ENCODE results near the gene PCSK5. TPM values are rescaled to one million over a fixed set of nuclear protein-coding genes. Genes with fewer than 3 reads are reported as not detected.

The PCSK5 gene
- total and polyA plus RNA-seq, 2 donors (not counting 1 experiment from before 2014, with no cell fraction given), result 0.09 TPM; not detected in 1

GRCh38 chr9:75918909-75919308 is 28.4 kb downstream of the PCSK5 start:
- POLR2A ChIA-PET, result no interaction called here
- Histone ChIP-seq H3K27ac (ENCODE audit: low read length in 2 of 2) (no peak overlapping the region), H3K4me1 (ENCODE audit: control insufficient read depth in 2 of 2, insufficient read depth in 2 of 2, low read length in 2 of 2) (no peaks in the 10 kb centered on the region), H4K20me1 (ENCODE audit: control insufficient read depth, insufficient read depth, low read length, poor library complexity, severe bottlenecking) (no peaks in the 10 kb centered on the region), H3K27me3 (replicated peaks in 1 of 4; ENCODE audit: control extremely low read depth in 1 of 4, control insufficient read depth in 3 of 4, insufficient read depth in 4 of 4, low read length in 3 of 4) (no peaks in the 10 kb centered on the region), H3K9me3 (ENCODE audit: control extremely low read depth in 1 of 3, control insufficient read depth in 2 of 3, insufficient read depth in 1 of 3, low read length in 2 of 3) (no peaks in the 10 kb centered on the region), H3K9ac (ENCODE audit: low read length) (no peak overlapping the region), H3K36me3 (replicated peaks in 1 of 2; ENCODE audit: control extremely low read depth in 1 of 2, control insufficient read depth in 1 of 2, extremely low read depth in 1 of 2, insufficient read depth in 2 of 2, low read length in 1 of 2) (no peaks in the 10 kb centered on the region), H3K4me2 (replicated peaks; ENCODE audit: low read depth, low read length, poor library complexity, severe bottlenecking) (no peak overlapping the region), H3K79me2 (ENCODE audit: control insufficient read depth, insufficient read depth, low read length) (no peaks in the 10 kb centered on the region), H3K4me3 (ENCODE audit: control extremely low read depth in 1 of 5, extremely low read depth in 1 of 5, insufficient read depth in 1 of 5, low read depth in 2 of 5, low read length in 4 of 5) (no peak overlapping the region), H2AFZ (ENCODE audit: insufficient read depth, low read depth, low read length, poor library complexity, severe bottlenecking) (no peak overlapping the region)
- TF ChIP-seq, protein P1, sequence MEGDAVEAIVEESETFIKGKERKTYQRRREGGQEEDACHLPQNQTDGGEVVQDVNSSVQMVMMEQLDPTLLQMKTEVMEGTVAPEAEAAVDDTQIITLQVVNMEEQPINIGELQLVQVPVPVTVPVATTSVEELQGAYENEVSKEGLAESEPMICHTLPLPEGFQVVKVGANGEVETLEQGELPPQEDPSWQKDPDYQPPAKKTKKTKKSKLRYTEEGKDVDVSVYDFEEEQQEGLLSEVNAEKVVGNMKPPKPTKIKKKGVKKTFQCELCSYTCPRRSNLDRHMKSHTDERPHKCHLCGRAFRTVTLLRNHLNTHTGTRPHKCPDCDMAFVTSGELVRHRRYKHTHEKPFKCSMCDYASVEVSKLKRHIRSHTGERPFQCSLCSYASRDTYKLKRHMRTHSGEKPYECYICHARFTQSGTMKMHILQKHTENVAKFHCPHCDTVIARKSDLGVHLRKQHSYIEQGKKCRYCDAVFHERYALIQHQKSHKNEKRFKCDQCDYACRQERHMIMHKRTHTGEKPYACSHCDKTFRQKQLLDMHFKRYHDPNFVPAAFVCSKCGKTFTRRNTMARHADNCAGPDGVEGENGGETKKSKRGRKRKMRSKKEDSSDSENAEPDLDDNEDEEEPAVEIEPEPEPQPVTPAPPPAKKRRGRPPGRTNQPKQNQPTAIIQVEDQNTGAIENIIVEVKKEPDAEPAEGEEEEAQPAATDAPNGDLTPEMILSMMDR (IDR thresholded peaks at IDR 0.05), result no peak
- TF ChIP-seq EZH2 (IDR thresholded peaks at IDR 0.05; ENCODE audit: borderline replicate concordance, insufficient read depth, low read depth, low read length, poor library complexity, severe bottlenecking), result no peak
- Mint-ChIP-seq H3K9me3 (ENCODE audit: insufficient read depth) (no peaks in the 10 kb centered on the region), H3K27ac (no peak overlapping the region), H3K4me3 (no peak overlapping the region), H3K27me3 (peaks cover 5% of the 10 kb centered on the region), H3K4me1 (no peaks in the 10 kb centered on the region)
- ATAC-seq (ENCODE audit: low read depth) (no peak), DNase-seq (no peak)
- WGBS (ENCODE audit: insufficient coverage), result no CpG with 5 or more reads among the region's 3 CpGs
- CTCF ChIA-PET, result no interaction called here
- intact Hi-C loops (cut with micrococcal nuclease), result no loop called here

- no peak overlapping the region for H3K27ac ChIP-seq (ENCODE audit: low read length in 2 of 2)
- H3K4me3 ChIP-seq (ENCODE audit: control extremely low read depth in 1 of 5, extremely low read depth in 1 of 5, insufficient read depth in 1 of 5, low read depth in 2 of 5, low read length in 4 of 5), result no peak overlapping the region
- H3K27me3 Mint-ChIP-seq, result no peaks in the 10 kb centered on the region
- H3K27me3 ChIP-seq (replicated peaks in 1 of 4; ENCODE audit: control extremely low read depth in 1 of 4, control insufficient read depth in 3 of 4, insufficient read depth in 4 of 4, low read length in 3 of 4), result no peaks in the 10 kb centered on the region
- intact Hi-C loops (cut with micrococcal nuclease), result no loop called here
- H3K4me1 Mint-ChIP-seq, result no peaks in the 10 kb centered on the region
- H3K79me2 ChIP-seq (ENCODE audit: control insufficient read depth, insufficient read depth, low read length), result no peaks in the 10 kb centered on the region
- H2AFZ ChIP-seq (ENCODE audit: insufficient read depth, low read depth, low read length, poor library complexity, severe bottlenecking), result no peak overlapping the region
- WGBS (ENCODE audit: insufficient coverage), result no CpG with 5 or more reads among the region's 5 CpGs
- no peak for DNase-seq
- H3K36me3 ChIP-seq (replicated peaks in 1 of 2; ENCODE audit: control extremely low read depth in 1 of 2, control insufficient read depth in 1 of 2, extremely low read depth in 1 of 2, insufficient read depth in 2 of 2, low read length in 1 of 2), result no peaks in the 10 kb centered on the region
- H3K9me3 ChIP-seq (ENCODE audit: control extremely low read depth in 1 of 3, control insufficient read depth in 2 of 3, insufficient read depth in 1 of 3, low read length in 2 of 3), result no peaks in the 10 kb centered on the region
- H3K9me3 Mint-ChIP-seq (ENCODE audit: insufficient read depth), result no peaks in the 10 kb centered on the region
- H4K20me1 ChIP-seq (ENCODE audit: control insufficient read depth, insufficient read depth, low read length, poor library complexity, severe bottlenecking), result no peaks in the 10 kb centered on the region
- ChIA-PET CTCF (no interaction called here), POLR2A (no interaction called here)
- no peak overlapping the region for H3K27ac Mint-ChIP-seq
- H3K4me3 Mint-ChIP-seq, result no peak overlapping the region
- no peak for TF ChIP-seq EZH2 (IDR thresholded peaks at IDR 0.05; ENCODE audit: borderline replicate concordance, insufficient read depth, low read depth, low read length, poor library complexity, severe bottlenecking)
- ATAC-seq (ENCODE audit: low read depth), result no peak
- no peak overlapping the region for H3K9ac ChIP-seq (ENCODE audit: low read length)
- no peaks in the 10 kb centered on the region for H3K4me1 ChIP-seq (ENCODE audit: control insufficient read depth in 2 of 2, insufficient read depth in 2 of 2, low read length in 2 of 2)
- no peak overlapping the region for H3K4me2 ChIP-seq (replicated peaks; ENCODE audit: low read depth, low read length, poor library complexity, severe bottlenecking)
These were observed 31.1 kb downstream of the PCSK5 start for GRCh38 chr9:75921391-75922127.
